GM12878 (cell line): ENCODE results near the gene GDAP2.

Source experiments
- EZH2 ChIP-seq: IDR thresholded peaks from 2 replicates; pipeline ENCODE4 v1.6.1; 2012; ENCODE audit warnings: low read depth, mild to moderate bottlenecking, control low read depth, inconsistent platforms, low read length, borderline replicate concordance; ENCODE audit not compliant: control insufficient read depth
- KDM1A ChIP-seq: fragments of 200-600 bp; sonication (generic); IDR thresholded peaks from 2 replicates; pipeline ENCODE4 v1.6.1; 2016; ENCODE audit warnings: borderline replicate concordance
- SP1 ChIP-seq: IDR thresholded peaks from one replicate; pipeline ENCODE4 v1.6.1; 2011; ENCODE audit warnings: low read depth, low read length
- TCF12 ChIP-seq: IDR thresholded peaks from 2 replicates; pipeline ENCODE4 v1.6.1; 2011; ENCODE audit warnings: low read depth, mild to moderate bottlenecking, low read length
- ZNF274 ChIP-seq: IDR thresholded peaks from one replicate; pipeline ENCODE4 v1.8.0; 2011; ENCODE audit not compliant: insufficient read length, insufficient read depth
- TF ChIP-seq, protein P1 (sequence below): IDR thresholded peaks from 2 replicates; pipeline ENCODE4 v1.6.1; 2012; ENCODE audit warnings: low read depth, low read length, improper control_type of control experiment

DNA sequence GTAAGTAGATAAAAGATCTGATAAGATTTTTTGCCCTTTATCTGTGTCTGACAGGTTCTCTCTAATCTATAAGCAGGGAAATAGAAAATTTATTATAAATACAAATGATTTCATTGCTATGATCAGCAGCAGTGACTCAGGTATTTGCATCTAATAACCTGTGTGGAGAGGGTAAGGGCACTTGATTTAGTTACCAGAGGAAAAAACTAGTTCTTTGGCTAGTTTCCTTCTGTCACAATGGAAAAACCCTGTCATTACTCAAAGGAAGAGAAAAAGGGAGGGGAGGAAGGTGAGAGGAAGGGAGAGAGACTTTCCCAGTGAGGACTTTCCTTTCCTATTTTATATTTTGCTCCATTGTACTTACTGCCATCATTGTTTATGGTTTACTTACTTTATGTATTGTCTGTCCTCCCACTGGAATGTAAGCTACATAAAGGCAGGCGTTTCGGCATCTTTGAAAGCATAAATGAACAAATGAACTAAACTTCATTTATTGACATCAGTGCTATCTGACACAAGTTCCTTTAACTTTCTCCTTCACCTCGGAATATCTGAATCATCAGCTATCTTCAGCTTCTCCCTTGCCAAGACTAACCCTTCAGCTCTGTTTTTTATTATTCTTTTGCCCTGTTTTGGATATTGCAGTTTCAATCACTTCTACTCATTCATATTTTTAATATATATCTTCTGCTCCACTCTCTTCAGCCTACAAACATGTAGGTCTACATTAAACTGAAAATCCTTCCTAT lies 35.0 kb upstream of the GDAP2 start:
- TF ChIP-seq EZH2, result no peak
- TF ChIP-seq, protein P1, sequence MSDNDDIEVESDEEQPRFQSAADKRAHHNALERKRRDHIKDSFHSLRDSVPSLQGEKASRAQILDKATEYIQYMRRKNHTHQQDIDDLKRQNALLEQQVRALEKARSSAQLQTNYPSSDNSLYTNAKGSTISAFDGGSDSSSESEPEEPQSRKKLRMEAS, result no peak
- TF ChIP-seq ZNF274, result no peak
- TF ChIP-seq TCF12, result no peak
- no peak for TF ChIP-seq SP1
- TF ChIP-seq KDM1A, result no peak
